Measurements from ENCODE around the gene STING1.
"Not testable (repeated sequence)": the region's sequence is repeated elsewhere in the genome, so short reads cannot be mapped to it uniquely, and the experiment has no call there.

Gene STING1

DNA sequence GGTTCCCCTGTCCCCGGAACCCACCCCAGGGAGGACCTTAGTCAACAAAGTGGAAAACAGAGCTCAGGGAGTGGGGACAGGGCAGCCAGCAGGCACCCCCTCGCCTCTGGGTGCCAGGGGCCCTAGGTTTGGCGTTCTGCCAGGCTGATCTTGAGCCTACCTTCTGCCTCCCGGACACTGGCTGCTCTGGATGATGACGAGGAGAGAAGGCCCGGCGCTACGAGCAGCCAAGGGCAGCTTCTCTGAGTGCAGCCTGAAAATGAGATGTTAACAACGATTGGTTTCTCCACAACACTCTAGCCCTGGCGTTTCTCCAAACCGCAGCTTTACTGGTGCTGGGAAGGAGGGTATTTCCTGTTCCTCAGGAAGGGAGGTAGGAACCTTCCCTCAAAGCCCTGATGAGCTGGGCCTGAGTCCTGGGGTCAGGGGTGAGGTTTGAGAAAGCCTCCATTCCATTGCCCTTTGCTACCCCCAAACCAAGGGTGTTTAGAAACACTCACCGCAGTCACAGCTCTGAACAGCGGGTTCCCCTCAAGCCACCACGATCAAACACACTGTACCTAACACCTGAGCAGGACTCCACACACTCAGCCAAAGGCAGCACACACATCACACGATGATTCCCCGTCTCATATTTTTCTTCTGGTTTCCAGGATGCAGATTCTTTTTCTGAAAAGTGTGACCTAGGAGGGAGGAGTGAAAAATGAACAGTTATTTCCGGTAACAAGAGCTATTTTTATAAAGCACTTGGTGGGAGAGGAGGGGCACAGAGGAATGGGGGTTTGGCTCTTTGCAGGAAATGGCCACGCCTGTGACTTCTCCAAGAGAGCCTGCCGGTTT, at the start of gene STING1:
TSS of gene STING1 (minus strand) at position 709 of the 840 bp plus-strand sequence. CDS start 1,054 bp downstream, outside the sequence.
- DNase-seq (ENCODE audit: low spot score), result peak; percentile 68

DNA sequence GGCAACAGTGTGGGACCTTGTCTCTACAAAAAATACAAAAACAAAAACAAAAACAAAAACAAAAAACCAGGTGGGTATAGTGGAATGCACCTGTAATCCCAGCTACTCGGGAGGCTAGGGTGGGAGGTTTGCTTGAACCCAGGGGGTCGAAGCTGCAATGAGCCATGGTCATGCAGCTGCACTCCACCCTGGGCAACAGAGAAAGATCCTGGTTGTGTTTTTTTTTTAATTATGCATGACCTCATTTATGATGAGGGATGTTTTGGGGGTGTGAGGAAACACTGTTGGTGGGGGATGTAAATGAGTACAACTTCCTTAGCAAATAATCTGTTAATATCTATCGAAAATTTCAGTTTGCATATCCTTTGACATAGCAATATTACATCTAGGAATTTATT, 49.2 kb upstream of the STING1 start:
- DNase-seq (ENCODE audit: low spot score), result no peak

DNA sequence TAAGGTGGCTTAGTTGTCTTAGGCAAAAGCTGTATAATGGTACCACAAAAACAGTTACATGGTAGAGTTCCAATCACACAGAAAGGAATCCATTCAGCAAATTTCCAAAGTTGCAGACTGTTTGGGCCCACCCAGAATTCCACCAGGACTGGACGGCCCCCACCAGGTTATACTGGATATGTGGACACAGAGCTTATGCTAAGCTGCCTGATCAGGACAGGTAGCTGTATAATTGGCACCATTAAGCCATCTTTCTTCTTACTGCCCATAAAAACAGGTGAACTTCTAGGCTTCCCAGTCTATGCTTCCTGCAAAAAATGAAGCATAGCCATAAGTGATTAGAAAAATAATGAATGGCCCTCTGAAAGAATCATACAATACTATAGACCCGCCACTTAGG, 47.5 kb upstream of the STING1 start:
- not testable (repeated sequence) for DNase-seq (ENCODE audit: low spot score)

DNA sequence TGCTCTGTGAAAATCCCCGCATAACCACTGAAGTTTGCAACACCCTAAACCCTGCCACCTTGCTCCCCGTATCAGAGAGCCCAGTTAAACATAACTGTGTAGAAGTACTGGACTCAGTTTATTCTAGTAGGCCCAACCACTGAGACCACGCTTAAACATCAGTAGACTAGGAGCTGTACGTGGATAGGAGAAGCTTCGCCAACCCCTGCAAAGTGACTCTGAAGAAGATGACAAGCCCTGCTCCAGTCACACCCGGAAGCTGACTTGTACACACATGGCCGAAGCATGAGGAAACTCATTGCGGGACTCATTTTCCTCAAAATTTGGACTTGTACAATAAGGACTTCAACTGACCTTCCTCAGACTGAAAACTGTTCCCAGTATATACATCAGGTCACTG, 46.1 kb upstream of the STING1 start:
- DNase-seq (ENCODE audit: low spot score), result not testable (repeated sequence)

DNA sequence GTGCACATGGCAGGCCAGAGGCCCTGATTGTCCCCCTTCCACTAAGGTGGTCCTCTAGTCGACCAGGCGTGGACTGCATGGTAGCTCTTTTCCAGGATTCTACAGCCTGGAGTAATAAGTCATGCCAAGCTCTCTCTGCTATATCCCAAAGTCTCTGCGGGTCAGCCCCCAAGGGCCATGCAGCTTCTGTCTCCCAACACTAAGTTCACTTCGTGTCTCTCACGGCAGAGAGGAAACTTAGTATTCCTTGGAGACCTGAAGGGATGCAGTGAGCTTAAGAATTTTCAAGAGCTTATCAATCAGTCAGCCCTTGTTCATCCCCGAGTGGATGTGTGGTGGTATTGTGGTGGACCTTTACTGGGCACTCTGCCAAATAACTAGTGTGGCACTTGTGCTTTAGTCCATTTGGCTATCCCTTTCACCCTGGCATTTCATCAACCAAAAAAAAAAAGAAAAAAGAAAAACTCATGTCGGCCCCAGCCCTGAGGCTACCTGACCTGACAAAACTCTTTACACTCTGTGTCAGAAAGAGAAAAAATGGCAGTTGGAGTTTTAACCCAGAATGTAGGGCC, 45.4 kb upstream of the STING1 start:
- not testable (repeated sequence) for DNase-seq (ENCODE audit: low spot score)

DNA sequence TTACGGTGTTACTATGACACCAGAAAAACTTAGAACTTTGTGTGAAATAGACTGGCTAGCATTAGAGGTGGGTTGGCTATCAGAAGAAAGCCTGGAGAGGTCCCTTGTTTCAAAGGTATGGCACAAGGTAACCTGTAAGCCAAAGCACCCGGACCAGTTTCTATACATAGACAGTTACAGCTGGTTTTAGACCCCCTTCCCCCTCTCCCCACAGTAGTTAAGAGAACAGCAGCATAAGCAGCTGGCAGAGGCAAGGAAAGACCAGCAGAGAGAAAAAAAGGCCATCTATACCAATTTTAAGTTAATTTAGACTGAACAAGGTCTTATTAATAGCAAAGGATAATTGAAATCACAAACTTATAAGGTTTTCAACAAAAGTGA, 44.5 kb upstream of the STING1 start:
- DNase-seq (ENCODE audit: low spot score), result not testable (repeated sequence)

DNA sequence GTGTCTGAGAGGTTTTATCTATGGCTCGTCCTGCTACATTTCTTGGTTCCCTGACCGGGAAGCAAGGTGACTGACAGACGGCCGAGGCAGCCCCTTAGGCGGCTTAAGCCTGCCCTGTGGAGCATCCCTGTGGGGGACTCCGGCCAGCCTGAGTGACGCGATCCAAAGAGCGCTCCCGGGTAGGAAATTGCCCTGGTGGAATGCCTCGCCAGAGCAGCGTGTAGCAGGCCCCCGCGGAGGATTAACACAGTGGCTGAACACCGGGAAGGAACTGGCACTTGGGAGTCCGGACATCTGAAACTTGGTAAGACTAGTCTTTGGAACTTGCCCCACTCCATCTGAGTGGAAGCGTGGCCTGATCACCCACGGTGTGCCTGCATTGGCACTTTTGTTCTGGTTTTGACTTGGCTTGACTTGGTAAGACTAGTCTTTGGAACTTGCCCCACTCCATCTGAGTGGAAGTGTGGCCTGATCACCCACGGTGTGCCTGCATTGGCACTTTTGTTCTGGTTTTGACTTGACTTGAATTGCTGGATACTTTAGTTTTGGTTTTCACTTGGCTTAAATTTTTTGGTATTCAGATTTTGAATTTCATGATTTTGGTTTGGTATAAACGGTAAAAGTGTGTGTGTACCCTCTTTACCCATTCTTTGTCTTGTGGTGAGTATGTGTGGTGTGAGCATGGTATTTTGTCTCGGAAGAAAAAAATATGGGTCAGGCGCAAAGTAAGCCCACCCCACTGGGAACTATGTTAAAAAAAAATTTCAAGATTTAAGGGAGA, 43.9 kb upstream of the STING1 start:
- DNase-seq (ENCODE audit: low spot score), result not testable (repeated sequence)

DNA sequence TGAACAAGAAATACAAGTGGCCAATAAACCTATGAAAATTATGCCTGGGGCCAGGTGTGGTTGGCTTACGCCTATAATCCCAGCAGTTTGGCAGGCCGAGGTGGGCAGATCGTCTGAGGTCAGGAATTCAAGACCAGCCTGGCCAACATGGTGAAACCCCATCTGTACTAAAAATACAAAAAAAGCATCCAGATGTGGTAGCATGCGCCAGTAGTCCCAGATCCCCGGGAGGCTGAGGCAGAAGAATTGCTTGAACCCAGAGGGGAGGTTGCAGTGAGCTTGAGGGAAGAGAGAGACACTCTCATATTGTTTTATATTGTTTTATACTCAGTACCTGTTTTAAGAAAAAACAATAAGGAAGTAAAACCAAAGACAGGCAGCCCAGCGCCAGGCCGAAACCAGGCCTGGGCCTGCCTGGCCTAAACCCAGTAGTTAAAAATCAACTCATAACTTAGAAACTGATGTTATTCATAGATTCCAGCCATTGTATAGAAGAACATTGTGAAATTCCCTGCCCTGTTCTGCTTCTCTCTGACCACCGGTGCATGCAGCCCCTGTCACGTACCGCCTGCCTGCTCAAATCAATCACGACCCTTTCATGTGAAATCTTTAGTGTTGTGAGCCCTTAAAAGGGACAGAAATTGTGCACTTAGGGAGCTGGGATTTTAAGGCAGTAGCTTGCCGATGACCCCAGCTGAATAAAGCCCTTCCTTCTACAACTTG, 43.2 kb upstream of the STING1 start:
- not testable (repeated sequence) for DNase-seq (ENCODE audit: low spot score)

DNA sequence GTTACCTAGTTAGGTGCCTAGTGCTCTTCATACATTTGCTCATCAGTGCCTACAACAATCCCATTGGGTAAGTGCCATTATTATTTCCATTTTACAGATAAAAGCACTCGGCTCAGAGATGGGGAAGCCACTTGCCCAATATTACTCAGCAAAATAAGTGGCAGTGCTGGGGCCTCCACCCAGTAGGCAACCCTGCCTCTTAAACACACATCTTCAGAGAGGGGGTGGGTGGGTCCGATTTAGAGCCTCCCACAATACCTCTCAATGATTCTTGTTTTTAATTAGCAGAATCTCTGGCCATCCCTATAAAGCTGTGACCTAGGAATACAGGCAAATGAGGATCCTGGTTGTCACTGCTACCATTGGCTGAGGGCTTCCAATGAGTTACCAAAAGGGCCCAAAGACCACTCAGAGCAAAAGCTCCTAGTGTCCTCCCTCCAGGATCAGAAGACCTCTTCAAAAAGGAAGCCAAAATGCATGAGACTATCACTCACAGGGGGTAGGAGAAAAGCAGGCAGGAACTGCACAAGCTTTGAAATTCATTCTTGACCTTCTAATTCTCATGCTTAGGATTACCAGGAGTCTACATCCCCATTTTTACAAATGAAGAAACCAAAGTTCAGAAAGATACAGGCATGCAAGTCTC, 42.5 kb upstream of the STING1 start:
- no peak for DNase-seq (ENCODE audit: low spot score)

DNA sequence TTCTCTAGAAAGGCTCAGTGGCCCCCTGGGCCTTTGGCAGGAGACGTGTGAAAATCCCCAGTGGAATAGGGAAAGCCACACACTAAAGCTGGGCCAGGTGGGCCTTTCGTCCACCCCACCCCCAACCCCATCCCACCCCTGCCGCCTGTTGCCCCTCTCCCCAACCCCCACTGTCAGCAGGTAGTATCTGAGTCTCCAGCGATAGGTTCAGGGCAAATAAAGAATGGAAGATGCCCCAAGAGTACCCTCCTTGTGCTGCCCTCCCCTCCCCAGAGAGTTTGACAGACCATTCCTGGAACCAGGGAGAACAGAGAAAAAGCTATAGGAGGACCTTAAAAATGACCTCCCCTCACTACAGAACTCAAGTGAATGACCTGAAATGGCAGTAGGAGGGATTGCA, 41.9 kb upstream of the STING1 start:
- DNase-seq (ENCODE audit: low spot score), result no peak

DNA sequence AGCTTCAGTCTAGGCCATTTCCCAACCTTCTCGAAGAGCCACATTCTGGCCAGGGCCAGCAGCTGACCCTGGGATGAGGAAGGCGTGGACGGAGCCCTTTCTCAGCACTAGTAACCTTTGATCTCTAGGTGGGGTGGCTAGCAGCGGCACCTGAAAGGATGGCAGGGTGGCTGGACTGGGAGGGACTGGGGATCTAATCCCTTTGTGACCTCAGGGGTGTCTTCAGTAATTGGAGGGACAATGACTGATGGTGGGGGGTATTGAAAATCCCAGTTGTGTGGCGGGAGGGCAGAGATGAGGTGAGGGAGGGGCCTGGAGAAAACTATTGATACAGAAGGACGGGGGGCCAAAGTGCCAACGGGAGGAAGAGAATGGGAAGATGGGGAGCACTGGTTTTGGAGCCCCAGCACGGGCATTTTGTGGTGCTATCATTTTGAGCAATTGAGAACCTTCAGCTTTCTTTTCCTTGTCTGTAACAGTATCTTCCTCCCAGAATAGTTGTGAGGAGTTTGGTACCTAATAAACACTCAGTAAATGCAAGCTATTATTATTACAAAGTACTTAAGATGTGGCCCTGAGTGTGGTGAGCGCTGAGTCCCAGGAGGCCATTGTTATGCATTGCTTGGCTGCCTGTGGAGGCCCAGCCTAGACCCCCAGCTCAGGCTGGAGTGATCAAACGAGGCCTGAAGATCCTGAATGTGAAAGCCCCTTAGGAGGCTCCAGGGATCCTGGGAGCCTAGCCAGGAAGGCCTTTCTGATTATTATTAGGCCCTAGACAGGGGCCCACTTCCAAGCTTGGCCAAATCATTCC, 41.3 kb upstream of the STING1 start:
- no peak for DNase-seq (ENCODE audit: low spot score)

DNA sequence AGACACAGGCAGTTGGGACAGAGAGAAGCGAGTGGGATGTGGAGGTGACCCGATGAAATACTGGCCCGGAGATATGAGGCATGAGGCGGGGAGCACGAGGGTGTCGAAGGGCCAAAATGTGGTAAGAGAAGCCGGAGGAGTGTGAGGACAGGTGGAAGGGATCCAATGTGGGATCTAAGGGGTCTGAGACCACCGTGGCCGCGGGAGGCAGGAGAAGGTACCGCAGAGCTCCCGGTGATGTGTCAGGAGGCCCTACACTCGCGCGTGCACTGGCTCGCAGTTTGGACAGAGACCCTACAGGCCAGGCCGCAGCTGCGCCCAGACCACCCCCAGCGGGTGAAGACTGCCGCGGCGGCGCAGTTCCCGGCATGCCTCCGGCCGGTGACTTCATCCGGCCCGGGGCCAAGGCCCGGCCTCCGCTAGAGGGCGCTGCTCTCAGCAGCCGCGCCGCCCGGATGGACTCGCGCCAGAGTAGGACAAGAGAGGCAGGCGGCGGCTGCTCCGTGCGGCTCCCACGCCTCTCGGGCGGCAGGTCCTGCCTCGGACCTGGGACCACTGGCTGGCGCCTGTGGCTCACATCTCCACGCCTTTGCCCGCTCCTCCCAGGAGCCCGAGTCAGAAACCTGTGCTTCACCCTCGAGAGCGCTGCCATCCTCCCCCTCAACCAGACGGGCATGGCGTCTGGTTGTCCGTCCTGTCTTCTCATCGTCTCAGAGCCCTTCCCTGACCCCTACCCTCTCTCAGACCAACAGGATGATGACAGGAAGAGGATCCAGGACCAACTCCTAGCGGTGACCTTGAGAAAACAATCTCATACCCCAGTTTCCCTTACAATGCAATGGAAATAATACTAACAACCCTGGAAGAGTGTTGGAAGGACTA, 35.4 kb upstream of the STING1 start:
- peak; percentile 86 for DNase-seq (ENCODE audit: low spot score)

DNA sequence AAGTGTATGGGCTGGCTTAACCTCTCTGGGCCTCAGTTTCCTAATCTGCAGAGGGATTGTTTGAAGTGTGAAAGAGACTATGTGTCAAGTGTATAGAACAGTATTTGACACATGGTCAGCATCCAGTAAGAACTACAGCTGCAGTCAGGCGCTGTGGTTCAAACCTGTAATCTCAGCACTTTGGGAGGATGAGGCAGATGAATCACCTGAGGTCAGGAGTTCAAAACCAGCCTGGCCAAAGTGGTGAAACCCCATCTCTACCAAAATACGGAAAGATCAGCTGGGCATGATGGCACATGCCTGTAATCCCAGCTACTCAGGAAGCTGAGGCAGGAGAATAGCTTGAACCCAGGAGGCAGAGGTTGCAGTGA, 31.9 kb upstream of the STING1 start:
- DNase-seq (ENCODE audit: low spot score), result no peak

DNA sequence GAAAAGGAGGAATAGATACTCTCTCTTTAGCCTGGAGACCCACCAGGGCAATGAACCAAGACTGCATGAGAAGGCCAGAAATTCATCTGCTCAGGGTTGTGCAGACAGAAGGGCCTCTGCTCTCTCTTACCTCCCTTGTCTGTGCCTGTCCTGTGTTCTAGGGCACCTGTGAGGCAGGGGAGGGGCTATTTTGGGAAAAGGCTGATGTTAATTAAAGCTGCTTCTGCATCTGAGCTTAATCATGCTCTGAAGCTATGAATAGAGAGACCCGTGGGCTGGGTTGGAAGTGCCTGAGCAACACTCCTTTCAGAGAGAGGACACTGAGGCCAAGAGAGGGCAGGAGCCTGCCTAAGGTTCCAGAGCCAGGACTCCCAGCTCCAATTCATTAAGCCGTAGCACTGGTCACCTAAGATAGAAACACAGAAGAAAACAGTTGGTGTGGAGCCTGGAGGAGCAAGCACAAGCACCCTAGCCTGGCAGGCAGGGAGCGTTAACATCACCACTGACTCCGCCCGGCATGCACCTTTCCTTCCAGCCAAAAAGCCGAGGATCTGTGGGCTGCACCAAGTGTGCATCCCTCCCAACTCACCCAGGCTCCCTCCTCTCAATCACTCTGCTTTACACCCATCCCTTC, 31.4 kb upstream of the STING1 start:
- DNase-seq (ENCODE audit: low spot score), result no peak

DNA sequence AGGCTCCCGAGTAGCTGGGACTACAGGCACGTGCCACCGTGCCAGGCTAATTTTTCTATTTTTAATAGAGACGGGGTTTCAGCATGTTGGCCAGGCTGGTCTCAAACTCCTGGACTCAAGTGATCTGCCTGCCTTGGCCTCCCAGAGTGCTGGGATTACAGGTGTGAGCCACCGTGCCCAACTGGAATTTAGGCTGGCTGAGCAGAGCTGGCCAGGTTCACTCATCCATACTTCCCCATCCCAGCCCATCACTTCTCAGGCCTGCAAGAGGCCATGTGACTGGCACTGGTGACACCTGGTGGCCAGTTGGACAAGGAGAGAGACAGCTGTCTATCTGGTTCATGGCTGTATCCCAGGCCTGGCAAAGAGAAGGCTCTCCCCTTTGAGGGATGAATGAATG, 30.9 kb upstream of the STING1 start:
- DNase-seq (ENCODE audit: low spot score), result peak; percentile 82

DNA sequence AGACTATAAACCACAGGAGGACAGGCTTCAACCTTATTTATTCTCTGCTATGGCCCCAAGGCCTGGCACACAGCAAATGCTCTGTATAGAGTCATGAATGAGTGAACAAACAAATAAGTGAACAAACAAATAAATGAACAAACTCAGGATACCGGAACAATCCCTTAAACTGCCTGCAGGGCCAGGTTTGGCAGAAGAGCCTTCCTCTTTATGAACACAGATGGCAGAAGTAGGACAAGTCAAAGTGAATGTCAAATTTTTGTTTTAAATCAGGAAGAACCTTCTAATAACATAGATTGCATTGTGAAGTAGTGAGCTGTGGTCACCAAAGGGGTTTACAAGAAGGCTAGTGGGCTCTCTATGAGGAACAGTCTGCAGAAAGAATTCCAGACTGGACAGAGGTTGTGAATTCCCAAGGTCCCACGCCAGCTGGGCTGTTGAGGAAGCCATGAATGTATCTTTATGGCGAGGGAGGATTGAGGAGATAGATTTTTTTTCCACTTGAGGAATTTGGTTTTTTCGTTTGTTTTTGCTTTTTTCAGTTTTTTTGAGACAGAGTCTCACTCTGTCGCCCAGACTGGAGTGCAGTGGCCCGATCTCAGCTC, 30.3 kb upstream of the STING1 start:
- no peak for DNase-seq (ENCODE audit: low spot score)

DNA sequence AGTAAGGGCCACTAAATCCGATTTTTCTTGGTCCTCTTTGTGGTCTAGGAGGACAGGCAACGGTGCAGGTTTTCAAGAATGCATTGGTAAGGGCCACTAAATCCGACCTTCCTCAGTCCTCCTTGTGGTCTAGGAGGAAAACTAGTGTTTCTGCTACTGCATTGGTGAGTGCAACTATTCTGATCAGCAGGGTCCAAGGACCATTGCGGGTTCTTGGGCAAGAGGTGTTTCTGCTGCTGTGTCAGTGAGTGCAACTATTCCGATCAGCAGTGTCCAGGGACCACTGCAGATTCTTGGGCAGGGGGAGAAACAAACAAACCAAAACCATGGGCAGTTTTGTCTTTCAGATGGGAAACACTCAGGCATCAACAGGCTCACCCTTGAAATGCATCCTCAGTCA, 22.2 kb upstream of the STING1 start:
- not testable (repeated sequence) for DNase-seq (ENCODE audit: low spot score)

DNA sequence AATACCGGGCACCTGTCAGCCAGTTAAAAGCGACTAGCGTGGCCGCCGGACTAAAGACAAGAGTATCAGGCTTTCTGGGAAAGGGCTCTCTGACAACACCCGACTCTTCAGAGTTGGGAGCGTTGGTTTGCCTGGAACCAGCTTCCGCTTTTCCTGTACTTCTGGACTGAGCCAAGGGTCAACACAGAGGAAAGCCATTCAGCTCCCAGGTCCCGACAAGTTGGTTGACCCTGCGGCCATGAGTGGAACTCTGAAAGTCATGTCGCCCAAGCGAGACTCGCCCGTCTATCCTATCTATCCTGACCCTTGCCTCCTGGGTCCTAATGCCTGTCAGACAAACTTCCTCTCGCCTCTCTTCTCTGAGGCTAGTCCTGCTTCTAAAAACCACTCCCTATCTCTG, 21.3 kb upstream of the STING1 start:
- not testable (repeated sequence) for DNase-seq (ENCODE audit: low spot score)
